Measurements from ENCODE around the gene PSD4.

PSD4 gene

DNA sequence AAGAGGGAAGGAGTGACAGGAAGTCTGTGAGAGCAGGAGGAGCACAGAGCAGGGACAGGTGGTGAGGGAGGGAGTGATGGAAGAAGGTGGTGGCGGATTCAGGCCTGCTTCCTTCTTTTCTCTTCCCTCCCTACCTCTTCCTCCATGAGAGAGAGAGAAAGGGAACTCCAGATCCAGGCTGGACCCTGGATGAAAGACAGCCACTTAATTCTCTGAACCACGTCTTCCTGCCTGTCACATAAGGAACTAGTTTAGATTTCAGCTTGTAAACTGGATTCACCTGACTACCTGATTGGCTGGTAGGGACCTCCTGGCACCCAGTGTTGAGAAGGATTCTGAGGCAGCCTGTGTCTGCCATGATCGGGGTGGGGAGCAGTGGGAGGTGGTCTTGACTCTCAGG, 56.0 kb downstream of the PSD4 start:
- TF ChIP-seq, protein P1, sequence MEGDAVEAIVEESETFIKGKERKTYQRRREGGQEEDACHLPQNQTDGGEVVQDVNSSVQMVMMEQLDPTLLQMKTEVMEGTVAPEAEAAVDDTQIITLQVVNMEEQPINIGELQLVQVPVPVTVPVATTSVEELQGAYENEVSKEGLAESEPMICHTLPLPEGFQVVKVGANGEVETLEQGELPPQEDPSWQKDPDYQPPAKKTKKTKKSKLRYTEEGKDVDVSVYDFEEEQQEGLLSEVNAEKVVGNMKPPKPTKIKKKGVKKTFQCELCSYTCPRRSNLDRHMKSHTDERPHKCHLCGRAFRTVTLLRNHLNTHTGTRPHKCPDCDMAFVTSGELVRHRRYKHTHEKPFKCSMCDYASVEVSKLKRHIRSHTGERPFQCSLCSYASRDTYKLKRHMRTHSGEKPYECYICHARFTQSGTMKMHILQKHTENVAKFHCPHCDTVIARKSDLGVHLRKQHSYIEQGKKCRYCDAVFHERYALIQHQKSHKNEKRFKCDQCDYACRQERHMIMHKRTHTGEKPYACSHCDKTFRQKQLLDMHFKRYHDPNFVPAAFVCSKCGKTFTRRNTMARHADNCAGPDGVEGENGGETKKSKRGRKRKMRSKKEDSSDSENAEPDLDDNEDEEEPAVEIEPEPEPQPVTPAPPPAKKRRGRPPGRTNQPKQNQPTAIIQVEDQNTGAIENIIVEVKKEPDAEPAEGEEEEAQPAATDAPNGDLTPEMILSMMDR (conservative IDR thresholded peaks at IDR 0.05; ENCODE audit: low read length), result no peak
- DNase-seq (ENCODE audit: low read depth), result no peak

DNA sequence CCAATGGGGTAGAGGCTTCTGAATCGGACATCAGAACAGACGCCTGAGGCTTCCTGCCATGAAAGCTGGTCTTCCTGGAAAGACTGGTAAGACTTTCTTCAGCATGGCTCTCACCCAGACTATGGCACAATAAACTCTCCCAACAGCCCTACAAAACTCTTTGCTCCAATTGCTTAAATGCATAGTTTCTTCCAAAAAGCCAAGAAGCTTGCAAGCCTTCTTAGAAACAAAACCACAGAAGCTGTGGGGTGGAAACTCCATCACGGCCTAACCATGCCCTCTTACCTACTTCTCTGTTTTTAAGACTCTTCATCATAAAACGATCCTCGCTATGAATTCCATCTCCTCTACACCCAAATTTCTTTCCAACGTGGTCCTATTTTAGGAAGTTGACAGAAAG, 56.8 kb downstream of the PSD4 start:
- TF ChIP-seq, protein P1 (conservative IDR thresholded peaks at IDR 0.05; ENCODE audit: low read length), result no peak
- H3K4me3 ChIP-seq (ENCODE audit: low read length), result no peak overlapping the region
- peak; percentile 48 for DNase-seq (ENCODE audit: low read depth)

More for the DNA sequence above, 56.0 kb downstream of the PSD4 start:
- H3K4me3 ChIP-seq (ENCODE audit: low read length), result no peak overlapping the region

DNA sequence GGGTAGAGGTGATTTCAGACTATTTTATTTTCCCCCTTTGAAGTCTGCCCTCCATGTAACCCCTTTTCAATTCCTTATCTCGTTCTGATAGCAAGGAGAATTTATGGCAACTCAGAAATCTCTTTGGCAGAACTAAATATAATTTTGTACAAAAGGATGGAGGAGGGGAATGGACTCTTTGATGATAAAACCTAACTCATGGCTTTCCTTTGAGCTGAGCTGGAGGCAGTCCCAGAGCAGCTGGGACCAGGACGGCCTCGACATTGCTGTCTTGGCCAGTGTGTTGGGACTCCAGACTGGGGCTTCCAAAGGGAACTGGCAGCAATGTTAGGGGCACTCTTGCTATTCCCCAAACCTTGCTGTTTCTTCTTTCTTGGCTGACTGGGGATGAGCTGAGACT, 57.3 kb downstream of the PSD4 start:
- no peak overlapping the region for H3K4me3 ChIP-seq (ENCODE audit: low read length)
- TF ChIP-seq, protein P1 (conservative IDR thresholded peaks at IDR 0.05; ENCODE audit: low read length), result no peak
- no peak for DNase-seq (ENCODE audit: low read depth)

DNA sequence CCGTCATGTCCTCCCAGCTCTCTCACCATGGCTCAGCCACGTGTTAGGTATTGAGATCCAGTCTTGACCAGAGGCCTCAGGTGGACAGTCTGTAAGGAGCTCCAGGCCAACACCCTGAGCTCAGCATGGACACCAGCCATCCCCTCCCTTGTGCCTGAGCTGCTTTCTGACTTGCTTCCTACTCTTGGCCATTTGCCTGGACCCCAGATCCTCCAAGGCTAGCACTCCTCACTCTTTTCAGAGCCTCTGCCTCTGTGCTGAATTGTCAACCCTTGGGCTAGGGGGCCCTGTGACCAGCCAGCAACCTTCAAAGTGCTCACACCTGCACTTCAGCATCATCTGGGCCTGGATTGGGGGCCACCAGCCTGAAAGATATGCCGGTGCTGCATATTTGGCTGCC, 58.4 kb downstream of the PSD4 start:
- no peak overlapping the region for H3K4me3 ChIP-seq (ENCODE audit: low read length)
- no peak for DNase-seq (ENCODE audit: low read depth)
- TF ChIP-seq, protein P1 (conservative IDR thresholded peaks at IDR 0.05; ENCODE audit: low read length), result no peak

DNA sequence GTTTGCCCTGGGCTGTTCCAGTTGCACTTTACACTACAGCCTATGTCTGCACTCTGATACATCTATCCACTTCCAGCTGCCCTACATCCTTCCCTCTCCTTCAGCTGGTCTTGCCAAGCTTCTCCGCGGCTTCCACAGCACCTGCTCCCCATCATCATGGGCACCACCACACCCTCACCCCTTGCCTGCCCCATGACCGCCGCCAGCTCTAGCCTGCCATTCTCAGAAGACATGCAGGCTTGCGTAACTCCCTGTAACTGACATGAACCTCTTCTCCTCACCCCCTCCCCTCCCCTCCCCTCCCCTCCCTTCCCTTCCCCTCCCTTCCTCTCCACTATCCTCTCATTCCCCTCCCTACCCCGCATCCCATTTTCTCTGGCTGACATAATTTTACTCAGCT, 59.0 kb downstream of the PSD4 start:
- TF ChIP-seq, protein P1 (conservative IDR thresholded peaks at IDR 0.05; ENCODE audit: low read length), result no peak
- DNase-seq (ENCODE audit: low read depth), result no peak
- no peak overlapping the region for H3K4me3 ChIP-seq (ENCODE audit: low read length)

DNA sequence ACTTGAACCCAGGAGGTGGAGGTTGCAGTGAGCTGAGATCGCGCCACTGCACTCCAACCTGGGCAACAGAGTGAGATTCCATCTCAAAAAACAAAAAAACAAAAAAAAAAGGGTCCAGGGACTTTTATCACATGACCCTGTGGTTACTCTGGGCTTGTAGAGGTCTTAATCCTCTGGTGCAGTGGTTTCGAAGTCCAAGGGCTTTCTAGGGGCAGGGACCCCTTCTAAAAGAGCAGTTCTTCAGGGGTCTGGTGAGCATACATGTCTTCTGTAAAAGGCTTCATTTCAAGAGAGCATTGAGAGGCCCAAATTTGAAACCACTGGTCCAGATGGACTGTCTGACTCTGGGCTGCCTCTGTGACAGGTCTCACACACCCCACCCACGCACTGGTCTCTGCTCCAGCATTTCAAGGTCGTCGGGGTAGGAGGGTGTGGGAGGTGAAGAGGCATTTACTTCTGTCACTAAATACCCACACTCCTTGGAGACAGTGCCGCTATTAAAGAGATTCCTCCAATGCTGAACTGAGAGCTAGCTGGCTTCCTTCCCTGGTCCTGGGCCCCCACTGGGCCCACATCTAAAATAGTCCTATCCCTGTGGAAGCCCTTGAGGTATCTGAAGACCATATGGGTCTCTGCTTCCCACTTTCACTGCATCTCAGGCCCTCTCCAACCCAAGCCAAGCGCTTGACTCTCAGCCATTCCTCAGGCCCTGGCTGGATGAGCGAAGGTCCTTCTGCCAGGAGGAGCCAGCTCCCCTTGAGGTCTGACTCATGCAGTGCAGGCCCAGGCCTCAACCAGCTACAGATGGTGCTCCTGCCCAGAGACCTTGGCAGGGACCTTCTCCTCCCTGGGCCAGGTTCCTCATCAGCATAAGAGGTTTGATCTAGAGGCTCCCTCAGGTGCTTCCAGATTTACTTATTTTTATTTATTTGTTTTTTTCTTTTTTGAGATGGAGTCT, 60.1 kb downstream of the PSD4 start:
- H3K4me3 ChIP-seq (ENCODE audit: low read length), result no peak overlapping the region
- TF ChIP-seq, protein P1 (conservative IDR thresholded peaks at IDR 0.05; ENCODE audit: low read length), result peak; percentile 40
- DNase-seq (ENCODE audit: low read depth), result peak; percentile 29

All from AG10803 (cell line).